Small intestine (tissue), 7 donors: ENCODE data around the gene TMEM109. TPM values are rescaled to one million over a fixed set of nuclear protein-coding genes. Genes with fewer than 3 reads are reported as not detected.

Source experiments
- DNase-seq, 2 donors: peaks; one replicate each; pipeline versions ENCODE4 v3.0.0 to v3.0.0-alpha.2; 2013
- FAIRE-seq: peaks from 2 replicates; lab custom pipeline; 2012; peaks lifted over from hg19 to GRCh38; lab: Jason Lieb, UNC
- H3K27ac ChIP-seq, 3 donors: one replicate each; pipeline ENCODE4 v1.5.1; 2013; ENCODE audit warnings: low read length in 2 of 3, mild to moderate bottlenecking in 2 of 3, control low read depth in 1 of 3, inconsistent platforms in 1 of 3, low read depth in 1 of 3, moderate library complexity in 1 of 3
- H3K27me3 ChIP-seq, 3 donors: one replicate each; pipeline ENCODE4 v1.6.1; 2013; ENCODE audit warnings: low read length in 3 of 3, inconsistent platforms in 1 of 3; ENCODE audit not compliant: control insufficient read depth in 3 of 3, insufficient read depth in 3 of 3
- H3K36me3 ChIP-seq, 3 donors: one replicate each; pipeline ENCODE4 v1.6.1; 2013; ENCODE audit warnings: low read length in 3 of 3, inconsistent platforms in 1 of 3, low read depth in 1 of 3, mild to moderate bottlenecking in 1 of 3, moderate library complexity in 1 of 3; ENCODE audit not compliant: control insufficient read depth in 3 of 3, insufficient read depth in 2 of 3
- H3K4me1 ChIP-seq, 3 donors: one replicate each; pipeline ENCODE4 v1.6.1; 2013; ENCODE audit warnings: low read length in 2 of 3, inconsistent platforms in 1 of 3, low read depth in 1 of 3, mild to moderate bottlenecking in 1 of 3, moderate library complexity in 1 of 3; ENCODE audit not compliant: control insufficient read depth in 3 of 3, insufficient read depth in 2 of 3
- H3K4me3 ChIP-seq, 3 donors: one replicate each; pipeline ENCODE4 v1.5.1; 2013; ENCODE audit warnings: low read length in 3 of 3, control low read depth in 1 of 3, inconsistent platforms in 1 of 3, low read depth in 1 of 3, mild to moderate bottlenecking in 1 of 3, moderate library complexity in 1 of 3
- H3K9me3 ChIP-seq, 2 donors: one replicate each; pipeline ENCODE4 v1.6.1; 2013; ENCODE audit warnings: low read depth in 1 of 2, low read length in 1 of 2; ENCODE audit not compliant: control insufficient read depth in 2 of 2, insufficient read depth in 1 of 2
- WGBS, 3 donors: extraction: QIAGEN DNeasy Blood & Tissue Kit; methylation state at CpG; one replicate each; pipeline ENCODE4 v1.1.7; 2013; 5-methylcytosine and 5-hydroxymethylcytosine counted together
- polyA plus RNA-seq, 4 donors: library from polyadenylated mRNA; stranded (reverse) in 3 of 4; unstranded in 1 of 4; fragments of 200-250 nt in 3 of 4; fragments of 120-200 nt in 1 of 4; gene quantifications; one replicate each; pipeline versions ENCODE4 v1.2.1 to v1.2.3, GENCODE V29; 2013
- donor health status: healthy with polysubstance abuse.
- donor health status: control.
- donor health status: control.
- donor health status: Bipolar disorder and iron deficiency.
- donor health status: healthy.

Gene TMEM109
- polyA plus RNA-seq, 4 donors, result 14.1 to 63.7 (median 33.9) TPM

DNA sequence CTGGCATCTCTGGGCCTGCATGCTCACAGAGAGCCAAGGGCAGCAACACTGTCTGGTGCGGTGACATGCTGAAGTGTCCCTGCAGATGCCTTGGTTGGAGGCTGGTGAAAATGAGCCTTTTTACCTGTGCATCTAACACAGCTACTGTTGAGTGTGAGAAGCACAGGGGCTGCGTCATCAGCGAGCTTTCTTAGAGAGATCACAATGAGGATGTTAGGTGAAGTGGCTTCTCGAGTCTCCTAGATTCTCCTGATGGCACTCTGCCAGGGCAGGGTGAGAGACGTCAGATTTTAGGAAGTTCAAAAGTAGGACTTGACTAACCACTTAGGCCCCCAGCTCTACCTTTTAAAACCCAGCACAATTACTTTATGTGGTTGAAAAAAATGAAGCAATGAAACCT is 41.6 kb downstream of the TMEM109 start:
- Histone ChIP-seq H3K9me3 (no peaks in the 10 kb centered on the region), H3K27ac (no peak overlapping the region), H3K27me3 (peaks cover 0 to 4% (median 2%) of the 10 kb centered on the region in 3 donors), H3K4me1 (peaks cover 0 to 7% (median 3%) of the 10 kb centered on the region in 3 donors), H3K4me3 (no peak overlapping the region), H3K36me3 (no peaks in the 10 kb centered on the region)
- FAIRE-seq, result no peak
- WGBS, 3 donors, result 46 to 52% (median 48%) methylated on average over 5 of the region's 5 CpGs
- no peak for DNase-seq

DNA sequence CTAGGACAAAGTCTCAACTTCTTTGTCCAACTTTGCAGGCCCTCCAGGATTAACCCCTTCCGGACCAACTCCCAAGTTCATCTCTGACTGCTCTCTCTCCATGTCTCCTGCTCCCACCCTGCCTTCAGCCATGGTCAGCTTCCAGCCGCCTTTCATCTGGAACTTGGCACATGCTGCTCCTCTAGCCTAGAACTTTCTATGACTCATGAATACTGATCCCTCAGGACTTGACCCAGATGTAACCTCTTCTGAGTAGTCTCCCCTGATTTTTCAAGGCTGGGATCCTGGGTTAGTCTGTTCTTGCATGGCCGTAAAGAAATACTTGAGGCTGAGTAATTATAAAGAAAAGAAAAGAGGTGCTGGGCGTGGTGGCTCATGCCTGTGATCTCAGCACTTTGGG is 43.2 kb downstream of the TMEM109 start:
- Histone ChIP-seq H3K36me3 (no peaks in the 10 kb centered on the region), H3K9me3 (no peaks in the 10 kb centered on the region), H3K27ac (no peak overlapping the region), H3K4me1 (peaks cover 0 to 3% (median 0%) of the 10 kb centered on the region in 3 donors), H3K4me3 (no peak overlapping the region), H3K27me3 (peaks cover 0 to 2% (median 0%) of the 10 kb centered on the region in 3 donors)
- DNase-seq (no peak), FAIRE-seq (no peak)
- WGBS, 3 donors, result 84 to 85% (median 84%) methylated on average over 4 of the region's 4 CpGs

DNA sequence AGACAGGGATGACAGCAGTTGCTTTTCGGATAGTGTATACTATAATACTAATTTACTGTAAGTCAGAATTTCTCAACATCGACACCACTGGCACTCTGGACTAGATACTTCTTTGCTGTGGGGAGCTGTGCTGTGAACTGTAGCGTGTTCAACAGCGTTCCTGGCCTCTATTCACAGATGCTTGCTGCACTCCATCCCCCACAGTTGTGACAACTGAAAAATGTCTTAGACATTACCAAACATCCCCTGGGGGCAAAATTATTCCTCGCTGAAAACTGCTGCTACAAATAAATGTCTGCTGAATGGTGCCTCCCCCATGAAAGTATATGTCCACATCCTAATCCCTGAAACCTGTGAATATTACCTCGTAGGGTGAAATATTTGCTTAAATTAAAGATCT is 45.5 kb downstream of the TMEM109 start:
- DNase-seq (no peak), FAIRE-seq (no peak)
- H3K4me1 ChIP-seq, result no peaks in the 10 kb centered on the region
- H3K9me3 ChIP-seq, result no peaks in the 10 kb centered on the region
- 78 to 86% (median 85%) methylated on average over 6 of the region's 6 CpGs for WGBS, 3 donors
- peaks cover 0 to 2% (median 0%) of the 10 kb centered on the region in 3 donors for H3K27me3 ChIP-seq
- no peak overlapping the region for H3K27ac ChIP-seq
- H3K4me3 ChIP-seq, result no peak overlapping the region
- H3K36me3 ChIP-seq, result no peaks in the 10 kb centered on the region

DNA sequence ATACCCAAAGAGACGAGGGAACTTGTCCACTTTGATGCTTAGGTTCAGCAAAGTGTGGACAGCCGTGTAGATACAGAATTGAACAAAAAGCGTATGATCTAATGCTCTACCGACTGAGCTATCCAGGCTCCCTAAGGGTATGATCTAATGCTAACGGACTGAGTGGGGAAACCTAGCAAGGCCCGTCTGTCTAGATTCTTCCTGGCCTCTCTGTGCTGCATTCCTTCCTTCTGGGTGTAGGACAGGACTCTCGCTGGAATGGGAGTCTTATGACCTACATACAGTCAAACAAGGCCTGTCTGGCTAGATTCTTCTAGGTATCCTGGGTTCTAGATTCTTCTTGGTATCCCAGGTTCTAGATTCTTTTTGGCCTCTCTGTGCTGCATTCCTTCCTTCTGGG is 46.4 kb downstream of the TMEM109 start:
- Histone ChIP-seq H3K27ac (no peak overlapping the region), H3K4me3 (no peak overlapping the region), H3K4me1 (no peaks in the 10 kb centered on the region), H3K27me3 (peaks cover 0 to 2% (median 0%) of the 10 kb centered on the region in 3 donors), H3K36me3 (no peaks in the 10 kb centered on the region), H3K9me3 (no peaks in the 10 kb centered on the region)
- FAIRE-seq (no peak), DNase-seq (no peak)
- 91% methylated on average over 7 of the region's 7 CpGs for WGBS, 3 donors

DNA sequence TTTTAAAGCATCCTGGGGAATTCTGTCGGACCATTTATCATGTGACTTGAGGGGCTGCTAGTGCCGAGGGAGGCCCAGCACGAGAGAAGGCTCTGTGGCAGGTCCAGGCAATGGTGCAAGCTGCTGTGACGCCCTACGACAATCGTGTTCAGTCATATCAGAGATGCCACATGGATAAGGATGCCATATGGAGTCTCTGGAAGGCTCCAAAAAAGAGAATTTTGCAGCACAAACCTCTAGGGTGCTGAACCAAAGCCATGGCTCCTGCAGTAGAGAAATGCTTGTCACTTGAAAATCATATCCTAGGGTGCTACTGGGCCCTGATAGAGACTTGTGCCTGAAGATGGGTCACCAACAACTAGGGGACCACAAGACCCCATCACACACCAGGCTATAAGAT is 50.8 kb downstream of the TMEM109 start:
- Histone ChIP-seq H3K9me3 (no peaks in the 10 kb centered on the region), H3K4me3 (no peak overlapping the region), H3K27me3 (peaks cover 0 to 2% (median 0%) of the 10 kb centered on the region in 3 donors), H3K4me1 (no peaks in the 10 kb centered on the region), H3K36me3 (no peaks in the 10 kb centered on the region), H3K27ac (no peak overlapping the region)
- 81 to 85% (median 82%) methylated on average over 6 of the region's 6 CpGs for WGBS, 3 donors
- DNase-seq, result no peak
- FAIRE-seq, result no peak

DNA sequence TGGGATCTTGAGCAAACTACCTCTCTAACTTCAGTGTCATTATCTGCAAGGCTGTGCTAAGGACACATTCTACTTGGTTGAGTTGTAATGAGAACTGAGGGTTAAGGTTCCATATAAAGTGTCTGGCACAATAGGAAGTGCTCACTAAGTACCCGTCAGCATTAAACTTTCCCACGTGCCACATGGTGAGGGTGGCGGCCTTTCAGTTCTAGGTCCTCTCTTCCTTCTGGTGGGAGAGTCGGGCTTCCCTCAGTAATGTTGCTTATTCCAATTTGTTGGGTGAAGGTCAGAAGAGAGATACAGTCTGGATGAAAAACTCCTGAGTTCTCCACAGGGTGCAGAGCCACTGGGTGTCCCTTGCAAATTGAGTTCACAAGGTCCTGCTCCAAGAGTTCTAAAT is 52.9 kb downstream of the TMEM109 start:
- H3K4me3 ChIP-seq, result no peak overlapping the region
- H3K4me1 ChIP-seq, result no peaks in the 10 kb centered on the region
- no peak overlapping the region for H3K27ac ChIP-seq
- FAIRE-seq (no peak), DNase-seq (no peak)
- H3K36me3 ChIP-seq, result no peaks in the 10 kb centered on the region
- H3K9me3 ChIP-seq, result no peaks in the 10 kb centered on the region
- 79 to 85% (median 82%) methylated on average over 4 of the region's 4 CpGs for WGBS, 3 donors
- no peaks in the 10 kb centered on the region for H3K27me3 ChIP-seq

DNA sequence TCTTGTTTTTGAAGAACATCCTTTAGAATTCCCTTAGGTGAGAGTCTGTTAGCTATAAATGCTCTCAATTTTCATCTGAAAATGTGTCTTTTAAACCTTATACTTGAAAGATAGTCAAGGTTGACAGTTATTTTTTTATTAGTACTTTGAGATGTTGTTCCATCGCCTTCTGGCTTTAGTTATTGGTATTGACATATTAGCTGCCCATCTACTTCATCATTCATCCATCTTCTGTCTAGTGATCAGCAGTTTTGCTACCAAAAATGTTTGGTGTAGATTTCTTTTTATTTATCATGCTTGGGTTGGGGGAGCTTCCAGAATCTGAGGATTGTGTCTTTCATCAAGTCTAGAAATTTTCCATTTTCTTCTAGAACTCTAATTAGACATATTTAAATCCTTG is 54.3 kb downstream of the TMEM109 start:
- DNase-seq (no peak), FAIRE-seq (no peak)
- no peaks in the 10 kb centered on the region for H3K9me3 ChIP-seq
- H3K4me1 ChIP-seq, result no peaks in the 10 kb centered on the region
- WGBS, 3 donors, result 59 to 97% (median 89%) methylated on average over 1 of the region's 1 CpG
- no peaks in the 10 kb centered on the region for H3K36me3 ChIP-seq
- H3K4me3 ChIP-seq, result no peak overlapping the region
- H3K27ac ChIP-seq, result no peak overlapping the region
- no peaks in the 10 kb centered on the region for H3K27me3 ChIP-seq

DNA sequence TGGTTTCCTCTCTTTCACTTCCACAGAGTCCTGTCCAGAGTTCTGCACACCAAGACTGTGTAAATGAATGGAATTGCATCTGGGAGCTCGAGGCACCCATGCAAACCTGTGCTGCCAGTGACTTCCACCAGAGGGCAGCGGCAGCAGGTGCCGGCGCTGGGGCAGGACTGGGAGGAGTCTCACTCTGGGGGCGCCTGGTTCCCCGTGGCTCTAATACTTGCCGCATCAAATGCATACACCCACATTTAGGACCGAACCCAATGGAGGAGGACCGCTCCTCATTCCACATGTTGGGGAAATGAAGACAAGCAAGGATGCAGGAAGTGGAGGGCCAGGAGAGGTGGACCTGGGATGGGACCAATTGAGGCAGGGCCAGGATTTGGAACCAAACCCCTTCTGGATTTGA is 56.4 kb downstream of the TMEM109 start:
- FAIRE-seq, result no peak

DNA sequence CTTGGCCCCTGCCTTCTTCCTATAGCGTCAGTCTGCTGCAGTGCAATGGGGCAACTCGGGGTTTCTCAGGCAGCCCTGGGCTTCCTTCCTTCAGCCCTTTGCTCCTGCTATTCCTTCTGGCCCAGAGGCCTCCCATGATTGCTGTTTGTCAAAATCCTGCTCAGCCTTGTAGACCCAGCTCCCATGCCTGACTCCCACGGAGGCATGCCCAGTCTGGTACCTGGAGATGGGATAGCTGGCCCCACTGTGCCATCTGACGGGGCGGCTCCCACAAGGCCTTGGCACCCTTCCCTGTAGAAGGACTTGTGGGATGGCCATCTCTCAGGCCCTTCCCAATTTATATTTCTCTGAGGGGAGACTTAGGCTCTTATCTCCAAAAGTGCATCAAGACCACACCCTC is 56.9 kb downstream of the TMEM109 start:
- DNase-seq (no peak), FAIRE-seq (no peak)
- H3K9me3 ChIP-seq, result no peaks in the 10 kb centered on the region
- H3K36me3 ChIP-seq, result no peaks in the 10 kb centered on the region
- no peaks in the 10 kb centered on the region for H3K27me3 ChIP-seq
- H3K4me1 ChIP-seq, result no peaks in the 10 kb centered on the region
- H3K4me3 ChIP-seq, result no peak overlapping the region
- WGBS, 3 donors, result 66 to 81% (median 74%) methylated on average over 5 of the region's 5 CpGs
- no peak overlapping the region for H3K27ac ChIP-seq

More for the DNA sequence above, 56.4 kb downstream of the TMEM109 start:
- Histone ChIP-seq H3K4me1 (no peaks in the 10 kb centered on the region), H3K27ac (no peak overlapping the region), H3K9me3 (no peaks in the 10 kb centered on the region), H3K27me3 (no peaks in the 10 kb centered on the region), H3K4me3 (no peak overlapping the region), H3K36me3 (no peaks in the 10 kb centered on the region)
- peak; percentile 61 to 66 for DNase-seq
- WGBS, 3 donors, result 9 to 17% (median 14%) methylated on average over 9 of the region's 9 CpGs
